ENCODE data around the gene VASH1.

- TF ChIP-seq POLR2A (IDR thresholded peaks at IDR 0.05): no peak
- no peak for TF ChIP-seq CTCF (IDR thresholded peaks at IDR 0.05)
Observed at GRCh38 chr14:76759589-76759988, 1.7 kb upstream of the VASH1 start.

Measured in breast epithelium (tissue), 3 donors.